H1 (cell line): ENCODE results near the gene MID1. TPM values are rescaled to one million over a fixed set of nuclear protein-coding genes. Genes with fewer than 3 reads are reported as not detected.

Experiments used
- CTCF ChIA-PET: fragments of 300-600 bp; sonication (Branson Sonifier 250); formaldehyde crosslinking; loops from one replicate; lab custom pipeline; 2021; ENCODE audit not compliant: partially characterized antibody; lab: Charles Lee
- POLR2A ChIA-PET: fragments of 300-600 bp; sonication (Branson Sonifier 250); formaldehyde crosslinking; loops from one replicate; lab custom pipeline; 2021; ENCODE audit warnings: inconsistent platforms; ENCODE audit not compliant: partially characterized antibody; lab: Charles Lee
- DNase-seq, 2 experiments: peaks; one replicate each; pipeline versions ENCODE4 v3.0.0 to v3.0.0-alpha.2; 2010 to 2022; ENCODE audit warnings: low spot score in 2 of 2, low read depth in 1 of 2, mixed read lengths in 1 of 2
- FAIRE-seq: peaks from 2 replicates; lab custom pipeline; 2011; peaks lifted over from hg19 to GRCh38; lab: Jason Lieb, UNC
- H2AFZ ChIP-seq: 2 replicates; pipeline ENCODE4 v1.8.1; 2012; ENCODE audit warnings: low read length, inconsistent platforms
- H2AK5ac ChIP-seq: 2 replicates; pipeline ENCODE4 v1.6.1; 2013; ENCODE audit warnings: low read depth, low read length
- H2BK120ac ChIP-seq: replicated peaks from 2 replicates; pipeline ENCODE3; 2013; ENCODE audit warnings: low read depth, low read length, inconsistent platforms
- H2BK12ac ChIP-seq: 2 replicates; pipeline ENCODE4 v1.6.1; 2013; ENCODE audit warnings: low read depth, low read length
- H2BK15ac ChIP-seq: 2 replicates; pipeline ENCODE4 v1.6.1; 2013; ENCODE audit warnings: low read length
- H2BK20ac ChIP-seq: 2 replicates; pipeline ENCODE4 v1.6.1; 2013; ENCODE audit warnings: low read length
- H2BK5ac ChIP-seq: 2 replicates; pipeline ENCODE4 v1.6.1; 2013; ENCODE audit warnings: low read depth, low read length
- H3K14ac ChIP-seq: 2 replicates; pipeline ENCODE4 v1.6.1; 2013; ENCODE audit warnings: inconsistent platforms; ENCODE audit not compliant: insufficient read length
- H3K18ac ChIP-seq: 2 replicates; pipeline ENCODE4 v1.6.1; 2013; ENCODE audit warnings: low read length; ENCODE audit errors: extremely low read depth
- H3K23ac ChIP-seq: 2 replicates; pipeline ENCODE4 v1.6.1; 2013; ENCODE audit warnings: inconsistent platforms; ENCODE audit not compliant: insufficient read length
- H3K23me2 ChIP-seq: 2 replicates; pipeline ENCODE4 v1.6.1; 2013; ENCODE audit warnings: low read depth, low read length
- H3K27ac ChIP-seq: 2 replicates; pipeline ENCODE4 v1.6.1; 2011; ENCODE audit warnings: low read depth, low read length, inconsistent platforms
- H3K27me3 ChIP-seq, 4 experiments: replicated peaks in 1 of 4; 1 replicate in 1 of 4; 2 replicates in 3 of 4; pipeline versions ENCODE4 v1.6.1 to v1.8.1; 2011 to 2013; ENCODE audit warnings: low read length in 3 of 4, mild to moderate bottlenecking in 3 of 4, inconsistent platforms in 2 of 4, mixed read lengths in 2 of 4, moderate library complexity in 1 of 4; ENCODE audit not compliant: control insufficient read depth in 3 of 4, insufficient read depth in 3 of 4; ENCODE audit errors: extremely low read depth in 1 of 4
- H3K36me3 ChIP-seq, 4 experiments: 2 replicates each; pipeline versions ENCODE4 v1.6.1 to v1.8.1; 2011 to 2013; ENCODE audit warnings: mild to moderate bottlenecking in 4 of 4, low read length in 3 of 4, moderate library complexity in 2 of 4, control low read depth in 1 of 4, inconsistent platforms in 1 of 4; ENCODE audit not compliant: insufficient read depth in 4 of 4, control insufficient read depth in 2 of 4
- H3K4ac ChIP-seq: replicated peaks from 2 replicates; pipeline ENCODE3; 2013; ENCODE audit warnings: low read length, low read depth, mixed read lengths, inconsistent platforms; ENCODE audit not compliant: insufficient read length
- H3K4me1 ChIP-seq, 4 experiments: replicated peaks in 1 of 4; 1 replicate in 1 of 4; 2 replicates in 3 of 4; pipeline versions ENCODE4 v1.6.1 to v1.8.1; 2011 to 2013; ENCODE audit warnings: low read length in 3 of 4, inconsistent platforms in 2 of 4, mixed read lengths in 1 of 4; ENCODE audit not compliant: insufficient read depth in 4 of 4, control insufficient read depth in 3 of 4
- H3K4me2 ChIP-seq, 2 experiments: 2 replicates each; pipeline versions ENCODE4 v1.6.1 to v1.8.1; 2011 to 2013; ENCODE audit warnings: low read depth in 2 of 2, low read length in 2 of 2, control low read depth in 1 of 2, inconsistent platforms in 1 of 2, mild to moderate bottlenecking in 1 of 2; ENCODE audit not compliant: insufficient read depth in 1 of 2
- H3K4me3 ChIP-seq, 4 experiments: fragments of 200-600, 300-600 bp in 1 of 4; sonication (generic), shearing (Covaris generic), sonication (Bioruptor Twin) in 1 of 4; 2 replicates each; pipeline versions ENCODE4 v1.5.1 to v1.8.1; 2011 to 2016; ENCODE audit warnings: low read length in 4 of 4, low read depth in 3 of 4, control low read depth in 2 of 4, inconsistent platforms in 2 of 4, mild to moderate bottlenecking in 2 of 4, mixed read lengths in 1 of 4, moderate library complexity in 1 of 4; ENCODE audit not compliant: insufficient read depth in 2 of 4; ENCODE audit errors: extremely low read depth in 1 of 4
- H3K56ac ChIP-seq: replicated peaks from 2 replicates; pipeline ENCODE3; 2013; ENCODE audit warnings: low read depth, mild to moderate bottlenecking, mixed read lengths, low read length, inconsistent platforms; ENCODE audit not compliant: insufficient read length
- H3K79me1 ChIP-seq: 2 replicates; pipeline ENCODE4 v1.6.1; 2013; ENCODE audit warnings: low read depth, low read length, control low read depth
- H3K79me2 ChIP-seq, 2 experiments: 2 replicates each; pipeline versions ENCODE4 v1.6.1 to v1.8.1; 2012 to 2013; ENCODE audit warnings: low read length in 2 of 2, mild to moderate bottlenecking in 2 of 2, inconsistent platforms in 1 of 2; ENCODE audit not compliant: insufficient read depth in 2 of 2, control insufficient read depth in 1 of 2
- H3K9ac ChIP-seq, 4 experiments: replicated peaks in 1 of 4; 1 replicate in 1 of 4; 2 replicates in 3 of 4; pipeline versions ENCODE4 v1.6.1 to v1.8.1; 2011 to 2013; ENCODE audit warnings: low read depth in 3 of 4, low read length in 3 of 4, control low read depth in 2 of 4, mild to moderate bottlenecking in 2 of 4, moderate library complexity in 2 of 4, inconsistent platforms in 1 of 4; ENCODE audit errors: extremely low read depth in 1 of 4
- H3K9me3 ChIP-seq, 2 experiments: 2 replicates each; pipeline versions ENCODE4 v1.6.1 to v1.8.1; 2012 to 2013; ENCODE audit warnings: mild to moderate bottlenecking in 2 of 2, moderate library complexity in 2 of 2, control low read depth in 1 of 2, inconsistent platforms in 1 of 2, low read depth in 1 of 2, low read length in 1 of 2, mixed read lengths in 1 of 2; ENCODE audit not compliant: insufficient read depth in 2 of 2
- H4K20me1 ChIP-seq, 2 experiments: replicated peaks in 1 of 2; 2 replicates each; pipeline versions ENCODE3 to v1.8.1; 2011 to 2013; ENCODE audit warnings: inconsistent platforms in 2 of 2, low read length in 2 of 2, mild to moderate bottlenecking in 1 of 2; ENCODE audit not compliant: insufficient read depth in 2 of 2, control insufficient read depth in 1 of 2
- H4K5ac ChIP-seq: 2 replicates; pipeline ENCODE4 v1.6.1; 2013; ENCODE audit warnings: low read length, low read depth, mixed read lengths, inconsistent platforms; ENCODE audit not compliant: insufficient read length
- H4K8ac ChIP-seq: 2 replicates; pipeline ENCODE4 v1.8.0; 2013; ENCODE audit warnings: mild to moderate bottlenecking, moderate library complexity, low read length, inconsistent platforms; ENCODE audit not compliant: insufficient read depth; ENCODE audit errors: extremely low read depth
- H4K91ac ChIP-seq: replicated peaks from 2 replicates; pipeline ENCODE3; 2013; ENCODE audit warnings: low read length, mixed read lengths, inconsistent platforms; ENCODE audit not compliant: insufficient read length
- EP300 ChIP-seq, 2 experiments: IDR thresholded peaks; 1 replicate in 1 of 2; 2 replicates in 1 of 2; pipeline ENCODE4 v1.6.1; 2011 to 2012; ENCODE audit warnings: low read depth in 2 of 2, low read length in 2 of 2, mild to moderate bottlenecking in 2 of 2, borderline replicate concordance in 1 of 2, inconsistent platforms in 1 of 2, moderate library complexity in 1 of 2
- EZH2 ChIP-seq: fragments of 200-600 bp; sonication (generic); IDR thresholded peaks from 2 replicates; pipeline ENCODE4 v1.7.1; 2012; ENCODE audit warnings: low read depth, mild to moderate bottlenecking, moderate library complexity, low read length, inconsistent platforms; ENCODE audit not compliant: severe bottlenecking
- HDAC2 ChIP-seq, 2 experiments: fragments of 300-600 bp in 1 of 2; sonication (generic) in 1 of 2; IDR thresholded peaks; 2 replicates each; pipeline ENCODE4 v1.6.1; 2011 to 2012; ENCODE audit warnings: low read depth in 2 of 2, low read length in 2 of 2, mild to moderate bottlenecking in 2 of 2, moderate library complexity in 2 of 2, borderline replicate concordance in 1 of 2, inconsistent platforms in 1 of 2
- NRF1 ChIP-seq: IDR thresholded peaks from 2 replicates; pipeline ENCODE4 v1.6.1; 2011; ENCODE audit warnings: mild to moderate bottlenecking, low read depth, low read length, improper control_type of control experiment
- RBBP5 ChIP-seq: IDR thresholded peaks from 2 replicates; pipeline ENCODE4 v1.7.1; 2012; ENCODE audit warnings: low read depth, mild to moderate bottlenecking, inconsistent platforms, low read length, moderate library complexity, borderline replicate concordance
- TEAD4 ChIP-seq: IDR thresholded peaks from 2 replicates; pipeline ENCODE4 v1.6.1; 2012; ENCODE audit warnings: low read depth, low read length, inconsistent platforms, mixed read lengths
- ZNF274 ChIP-seq: IDR thresholded peaks from 2 replicates; pipeline ENCODE4 v1.7.0; 2012; ENCODE audit warnings: low read length, borderline replicate concordance; ENCODE audit errors: extremely low read depth
- WGBS, 2 experiments: shearing (Covaris generic) in 1 of 2; methylation state at CpG; one replicate each; pipeline versions ENCODE4 v1.1.6 to v1.1.7; 2013 to 2015; ENCODE audit warnings: low lambda C conversion rate in 2 of 2, mixed read lengths in 2 of 2, inconsistent platforms in 1 of 2, low coverage in 1 of 2, missing lambda C conversion rate in 1 of 2; ENCODE audit not compliant: insufficient replicate concordance in 2 of 2, insufficient coverage in 1 of 2, insufficient read length in 1 of 2; ENCODE audit errors: extremely low coverage in 1 of 2, missing lambda C conversion rate in 1 of 2; 5-methylcytosine and 5-hydroxymethylcytosine counted together
- polyA plus RNA-seq, 7 experiments: library from polyadenylated mRNA; depleted of rRNA in 3 of 7; stranded (reverse) in 5 of 7; unstranded in 2 of 7; fragments of >200 nt in 5 of 7; fragments of 200-250 nt in 2 of 7; gene quantifications; 1 replicate in 5 of 7; 2 replicates in 1 of 7; 4 replicates in 1 of 7; pipeline versions ENCODE4 v1.2.1 to v1.2.3, GENCODE V29; 2011 to 2013; ENCODE audit warnings: missing spikeins in 2 of 7, mixed read lengths in 2 of 7
- total RNA-seq: library from RNA; stranded (reverse); fragmentation: NEBNext Ultra II Directional; extraction: Animal tissue kit (Norgen Biotek cat#: 25700); gene quantifications from 2 replicates; pipeline ENCODE4 v1.2.1, GENCODE V29; 2021
- TF ChIP-seq, protein P1 (sequence below), 3 experiments: IDR thresholded peaks; 1 replicate in 2 of 3; 2 replicates in 1 of 3; pipeline versions ENCODE4 v1.5.1 to v1.6.1; 2011; ENCODE audit warnings: low read length in 3 of 3, mild to moderate bottlenecking in 3 of 3, inconsistent platforms in 2 of 3, low read depth in 1 of 3, moderate library complexity in 1 of 3; ENCODE audit not compliant: insufficient read depth in 1 of 3; ENCODE audit errors: control extremely low read depth in 1 of 3

MID1 gene
- total and polyA plus RNA-seq, 2 of the 8 experiments (the other 6 are each of a cell fraction or from before 2014, with no cell fraction given): 12.9 to 54.3 TPM

- FAIRE-seq: no peak
- POLR2A ChIA-PET: interaction anchor here (0.9 to 2.1 kb wide), 4 partner anchors 9 to 25 kb away, joined by 3 to 10 read pairs (median 6); no protein-coding TSS in a partner anchor
- TF ChIP-seq RBBP5: no peak
- TF ChIP-seq, protein P1, sequence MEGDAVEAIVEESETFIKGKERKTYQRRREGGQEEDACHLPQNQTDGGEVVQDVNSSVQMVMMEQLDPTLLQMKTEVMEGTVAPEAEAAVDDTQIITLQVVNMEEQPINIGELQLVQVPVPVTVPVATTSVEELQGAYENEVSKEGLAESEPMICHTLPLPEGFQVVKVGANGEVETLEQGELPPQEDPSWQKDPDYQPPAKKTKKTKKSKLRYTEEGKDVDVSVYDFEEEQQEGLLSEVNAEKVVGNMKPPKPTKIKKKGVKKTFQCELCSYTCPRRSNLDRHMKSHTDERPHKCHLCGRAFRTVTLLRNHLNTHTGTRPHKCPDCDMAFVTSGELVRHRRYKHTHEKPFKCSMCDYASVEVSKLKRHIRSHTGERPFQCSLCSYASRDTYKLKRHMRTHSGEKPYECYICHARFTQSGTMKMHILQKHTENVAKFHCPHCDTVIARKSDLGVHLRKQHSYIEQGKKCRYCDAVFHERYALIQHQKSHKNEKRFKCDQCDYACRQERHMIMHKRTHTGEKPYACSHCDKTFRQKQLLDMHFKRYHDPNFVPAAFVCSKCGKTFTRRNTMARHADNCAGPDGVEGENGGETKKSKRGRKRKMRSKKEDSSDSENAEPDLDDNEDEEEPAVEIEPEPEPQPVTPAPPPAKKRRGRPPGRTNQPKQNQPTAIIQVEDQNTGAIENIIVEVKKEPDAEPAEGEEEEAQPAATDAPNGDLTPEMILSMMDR (IDR thresholded peaks at IDR 0.05; ENCODE audit: control extremely low read depth in 1 of 3, insufficient read depth in 1 of 3, low read depth in 1 of 3, low read length in 3 of 3): no peak
- TF ChIP-seq HDAC2 (IDR thresholded peaks at IDR 0.05; ENCODE audit: borderline replicate concordance in 1 of 2, low read depth in 2 of 2, low read length in 2 of 2): no peak
- TF ChIP-seq NRF1: no peak
- TF ChIP-seq EZH2: no peak
- no peak for TF ChIP-seq TEAD4
- TF ChIP-seq EP300 (IDR thresholded peaks at IDR 0.05; ENCODE audit: borderline replicate concordance in 1 of 2, low read depth in 2 of 2, low read length in 2 of 2): no peak
- no peak for TF ChIP-seq ZNF274
Measured at GRCh38 chrX:10619425-10620046, 849 bp downstream of the MID1 start.

More at GRCh38 chrX:10619425-10620046, 849 bp downstream of the MID1 start:
- Histone ChIP-seq H3K4me1 (peaks cover 3 to 20% (median 4%) of the 10 kb centered on the region in 4 experiments), H3K79me1 (peaks cover 8% of the 10 kb centered on the region; the same call in 1 of the 2 replicates), H3K27ac (peak overlapping the region; percentile 86; the same call in 1 of the 2 replicates), H3K9ac (peak overlapping the region in 3 of 4 experiments; percentile 79 to 86 (median 85); a peak in 6 of 7 replicates), H3K27me3 (no peaks in the 10 kb centered on the region), H3K18ac (no peak overlapping the region; the same call in 1 of the 2 replicates), H2BK120ac (no peak overlapping the region), H3K79me2 (peaks cover 0 to 52% of the 10 kb centered on the region in 2 experiments), H3K23me2 (0 out of 2 replicates have a peak, but pooled peaks cover 6% of the 10 kb centered on the region), H2BK5ac (peak overlapping the region; percentile 78; the same call in 1 of the 2 replicates), H4K20me1 (peaks cover 0 to 1% of the 10 kb centered on the region in 2 experiments), H3K14ac (no peak overlapping the region), H4K5ac (no peak overlapping the region), H4K8ac (no peak overlapping the region), H3K9me3 (no peaks in the 10 kb centered on the region), H2BK20ac (no peak overlapping the region), H3K36me3 (no peaks in the 10 kb centered on the region), H3K23ac (no peak overlapping the region), H2BK12ac (no peak overlapping the region), H3K56ac (no peak overlapping the region), H3K4ac (no peak overlapping the region), H4K91ac (no peak overlapping the region), H3K4me2 (peak overlapping the region; percentile 79 to 94), H3K4me3 (peak overlapping the region; percentile 68 to 93 (median 78)), H2AK5ac (no peak overlapping the region), H2AFZ (no peak overlapping the region), H2BK15ac (no peak overlapping the region)
- DNase-seq: no peak
- CTCF ChIA-PET: interaction anchor here (1.4 to 2.1 kb wide), 3 partner anchors 9 to 66 kb away, joined by 3 to 10 read pairs (median 7); no protein-coding TSS in a partner anchor
- WGBS, 2 experiments: 0% methylated on average over 11 of the region's 11 CpGs; no CpG with 5 or more reads in 1 of the 2 experiments
